Measurements from ENCODE around the gene KRT7.

KRT7 gene

DNA sequence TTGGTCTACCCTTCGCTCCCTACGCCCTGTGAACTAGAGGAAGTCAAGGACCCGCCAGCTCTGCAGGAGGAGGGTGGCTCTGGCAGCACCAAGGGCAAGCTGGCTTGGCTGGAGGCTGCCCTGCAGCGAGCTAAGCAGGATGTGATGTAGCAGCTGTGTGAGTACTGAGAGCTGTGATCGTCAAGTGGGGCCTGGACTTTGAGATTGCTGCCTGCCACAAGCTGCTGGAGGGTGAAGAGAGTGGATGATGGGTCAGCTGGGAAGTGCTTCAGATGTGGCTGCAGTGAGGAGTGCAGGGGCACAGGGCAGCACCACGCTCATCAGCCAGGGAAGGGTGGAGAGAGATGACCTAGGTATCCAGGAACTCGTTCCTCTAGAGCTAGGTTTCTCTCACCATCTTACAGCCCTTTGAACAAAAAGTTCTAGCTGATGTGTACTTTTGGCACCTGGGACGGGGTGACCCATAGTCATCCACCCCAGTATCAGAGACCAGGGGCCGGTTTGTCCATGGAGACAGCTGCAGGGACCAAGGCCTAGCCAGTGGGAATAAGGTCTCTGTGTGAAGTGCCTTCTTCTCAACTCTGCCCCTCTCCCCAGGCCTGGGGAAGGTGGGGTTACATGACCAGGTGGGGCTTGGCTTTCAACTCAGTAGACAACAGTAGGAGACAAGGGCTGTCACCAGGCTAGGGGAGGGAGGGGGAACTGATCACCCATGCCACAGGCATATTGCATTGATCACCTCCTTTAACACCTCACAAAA lies 44.6 kb downstream of the KRT7 start:
- peak; percentile 16 for DNase-seq (ENCODE audit: low read depth)
- H3K4me3 ChIP-seq (replicated peaks; ENCODE audit: low read depth, low read length), result no peak overlapping the region
- TF ChIP-seq, protein P1, sequence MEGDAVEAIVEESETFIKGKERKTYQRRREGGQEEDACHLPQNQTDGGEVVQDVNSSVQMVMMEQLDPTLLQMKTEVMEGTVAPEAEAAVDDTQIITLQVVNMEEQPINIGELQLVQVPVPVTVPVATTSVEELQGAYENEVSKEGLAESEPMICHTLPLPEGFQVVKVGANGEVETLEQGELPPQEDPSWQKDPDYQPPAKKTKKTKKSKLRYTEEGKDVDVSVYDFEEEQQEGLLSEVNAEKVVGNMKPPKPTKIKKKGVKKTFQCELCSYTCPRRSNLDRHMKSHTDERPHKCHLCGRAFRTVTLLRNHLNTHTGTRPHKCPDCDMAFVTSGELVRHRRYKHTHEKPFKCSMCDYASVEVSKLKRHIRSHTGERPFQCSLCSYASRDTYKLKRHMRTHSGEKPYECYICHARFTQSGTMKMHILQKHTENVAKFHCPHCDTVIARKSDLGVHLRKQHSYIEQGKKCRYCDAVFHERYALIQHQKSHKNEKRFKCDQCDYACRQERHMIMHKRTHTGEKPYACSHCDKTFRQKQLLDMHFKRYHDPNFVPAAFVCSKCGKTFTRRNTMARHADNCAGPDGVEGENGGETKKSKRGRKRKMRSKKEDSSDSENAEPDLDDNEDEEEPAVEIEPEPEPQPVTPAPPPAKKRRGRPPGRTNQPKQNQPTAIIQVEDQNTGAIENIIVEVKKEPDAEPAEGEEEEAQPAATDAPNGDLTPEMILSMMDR (IDR thresholded peaks at IDR 0.05; ENCODE audit: low read length, missing control alignments), result no peak

DNA sequence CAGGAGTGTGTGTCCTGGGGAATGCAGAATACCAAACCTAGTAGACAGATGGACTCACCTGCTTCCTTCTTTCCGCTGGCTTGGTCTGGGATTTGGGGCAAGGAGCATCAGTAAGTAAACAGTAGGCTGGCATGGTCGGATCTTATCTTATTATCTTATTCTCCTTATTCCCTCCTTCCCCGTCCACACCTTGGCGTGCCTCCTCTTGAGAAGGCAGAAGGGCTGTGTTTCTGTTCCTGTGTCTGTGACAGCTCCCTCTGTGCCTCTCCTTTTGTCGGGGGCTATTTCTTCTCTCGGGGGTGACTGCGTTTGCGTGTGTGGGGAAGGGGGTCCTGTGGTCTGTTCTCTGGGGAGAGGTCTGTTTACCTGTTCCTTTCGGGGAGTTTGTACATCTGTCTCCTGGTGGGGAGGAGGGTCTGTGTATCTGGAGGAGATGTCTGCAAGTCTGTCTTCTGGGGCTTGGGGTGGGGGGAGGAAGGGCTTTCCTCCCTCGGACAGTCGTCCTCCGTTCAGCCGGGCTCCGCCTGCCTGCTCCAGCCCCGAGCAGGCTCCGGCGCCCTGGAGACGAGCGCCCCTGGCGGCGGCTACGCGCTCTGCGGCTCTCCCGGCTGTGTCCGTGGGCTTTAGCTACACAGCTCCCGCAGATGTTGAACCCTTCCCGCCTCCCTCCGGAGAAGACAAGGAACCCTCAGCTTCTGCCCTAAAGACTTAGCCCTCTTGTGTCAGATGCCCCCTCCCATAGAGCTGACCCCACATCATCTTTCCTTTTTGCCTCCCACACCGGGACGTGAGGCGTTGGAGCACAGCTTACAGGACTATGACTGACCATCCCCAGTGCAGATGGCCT lies 45.8 kb downstream of the KRT7 start:
- DNase-seq (ENCODE audit: low read depth), result peak; percentile 79
- no peak overlapping the region for H3K4me3 ChIP-seq (replicated peaks; ENCODE audit: low read depth, low read length)
- TF ChIP-seq, protein P1 (IDR thresholded peaks at IDR 0.05; ENCODE audit: low read length, missing control alignments), result peak; percentile 86

DNA sequence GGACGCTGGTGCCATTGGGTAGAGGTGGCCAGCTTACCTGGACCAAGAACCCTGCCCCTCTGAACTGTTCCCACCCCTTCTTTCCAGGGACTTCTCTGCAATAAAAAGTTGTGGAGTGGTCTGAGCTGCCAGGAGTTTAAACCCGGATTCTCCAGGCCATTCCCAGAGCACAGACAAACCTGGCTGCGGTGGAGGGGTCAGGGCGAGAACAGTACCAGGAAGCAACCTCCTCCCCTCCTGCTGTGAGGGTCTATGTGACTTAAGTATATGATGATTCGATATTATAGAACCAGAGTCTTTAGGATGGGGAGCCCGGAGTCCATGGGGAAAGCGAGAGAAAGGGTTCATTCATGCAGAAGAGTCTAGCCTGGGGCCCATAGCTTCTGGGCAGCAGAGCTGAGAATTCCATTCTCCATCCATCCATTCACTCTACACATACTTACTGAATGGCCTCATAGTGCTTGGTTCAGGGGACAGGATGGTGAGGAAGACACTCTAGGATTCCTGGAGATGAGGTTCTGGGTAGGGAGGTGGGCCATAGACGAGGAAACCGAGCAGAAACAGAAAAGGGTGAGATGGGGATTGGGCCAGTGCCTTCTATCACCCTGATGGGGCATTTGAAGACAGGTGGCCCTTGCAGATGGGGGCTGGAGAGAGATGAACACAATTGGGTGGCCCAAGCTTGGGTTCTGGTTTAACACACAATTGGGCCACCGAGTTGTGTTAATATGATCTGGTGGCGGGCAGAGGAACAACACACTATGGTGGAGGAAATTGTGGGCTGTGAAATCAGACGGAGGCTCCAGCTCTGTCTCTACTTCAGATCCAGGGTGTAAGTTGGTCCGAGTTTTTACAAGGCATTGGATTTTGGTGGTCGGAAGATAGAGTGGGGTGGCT lies 46.6 kb downstream of the KRT7 start:
- DNase-seq (ENCODE audit: low read depth), result peak; percentile 12
- TF ChIP-seq, protein P1 (IDR thresholded peaks at IDR 0.05; ENCODE audit: low read length, missing control alignments), result no peak
- H3K4me3 ChIP-seq (replicated peaks; ENCODE audit: low read depth, low read length), result no peak overlapping the region

DNA sequence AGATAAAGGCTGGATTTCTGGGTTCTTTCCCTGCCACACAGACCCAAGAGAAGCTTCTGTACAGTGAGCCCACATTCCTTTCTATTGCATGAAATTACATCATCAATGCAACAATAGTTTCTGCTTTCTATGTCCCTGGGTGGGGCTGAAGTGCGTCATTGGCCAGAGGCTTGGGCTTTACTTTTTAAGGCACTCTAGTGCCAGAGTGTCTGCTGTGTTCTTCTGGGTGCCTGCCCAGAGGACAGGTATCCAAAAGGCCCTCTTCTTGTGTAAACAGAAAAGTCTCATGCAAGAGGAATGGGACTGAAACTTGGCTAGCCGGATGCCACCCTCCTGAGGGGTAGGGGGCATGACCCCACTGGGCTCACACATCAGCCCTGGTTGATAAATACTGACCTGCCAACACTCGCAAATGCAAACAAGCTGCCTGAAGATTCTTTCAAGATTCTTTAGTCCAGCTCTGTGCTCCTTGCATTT lies 47.3 kb downstream of the KRT7 start:
- TF ChIP-seq, protein P1 (IDR thresholded peaks at IDR 0.05; ENCODE audit: low read length, missing control alignments), result no peak
- DNase-seq (ENCODE audit: low read depth), result peak; percentile 97
- H3K4me3 ChIP-seq (replicated peaks; ENCODE audit: low read depth, low read length), result no peak overlapping the region

DNA sequence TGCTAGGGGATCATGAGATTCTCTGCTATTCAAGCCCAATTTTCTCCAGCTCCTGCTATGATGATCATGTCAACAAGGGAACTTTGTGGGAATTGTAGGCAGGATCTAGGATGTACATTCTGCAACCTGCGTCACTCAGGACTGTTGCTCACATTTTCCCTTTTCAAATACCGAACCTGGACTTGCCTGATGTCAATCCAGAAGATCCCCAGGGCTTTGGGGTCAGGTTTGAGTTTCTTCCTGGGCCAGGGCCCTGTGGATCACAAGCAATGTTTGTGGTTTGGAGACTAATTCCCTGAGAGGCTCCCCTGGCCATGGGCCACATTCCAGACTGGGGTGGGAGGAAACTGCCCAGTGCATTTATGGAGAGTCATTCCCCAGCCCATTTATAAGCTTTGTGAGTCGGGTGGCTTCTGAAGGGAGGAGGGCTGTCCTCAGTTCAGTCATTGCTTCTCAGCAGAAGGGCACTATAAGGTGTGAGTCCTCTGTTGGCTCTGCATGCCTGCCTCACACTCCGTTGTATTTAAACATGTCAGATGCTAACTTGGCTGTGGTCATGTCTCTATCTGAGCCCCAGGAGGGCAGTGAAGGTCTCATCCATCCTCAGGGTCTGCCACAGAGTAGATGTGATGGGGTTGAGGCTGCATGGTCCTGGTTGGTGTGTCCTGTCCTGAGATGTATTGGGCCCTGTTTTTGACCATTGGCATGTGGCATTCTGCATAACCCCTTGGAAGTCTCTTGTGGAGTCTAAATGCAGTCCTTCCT lies 47.9 kb downstream of the KRT7 start:
- H3K4me3 ChIP-seq (replicated peaks; ENCODE audit: low read depth, low read length), result no peak overlapping the region
- peak; percentile 98 for DNase-seq (ENCODE audit: low read depth)

More for the DNA sequence above, 47.9 kb downstream of the KRT7 start:
- TF ChIP-seq, protein P1 (IDR thresholded peaks at IDR 0.05; ENCODE audit: low read length, missing control alignments), result no peak
